ENCODE data around the gene TRAF3.
"Not testable (repeated sequence)": the region's sequence is repeated elsewhere in the genome, so short reads cannot be mapped to it uniquely, and the experiment has no call there.

TRAF3 gene

DNA sequence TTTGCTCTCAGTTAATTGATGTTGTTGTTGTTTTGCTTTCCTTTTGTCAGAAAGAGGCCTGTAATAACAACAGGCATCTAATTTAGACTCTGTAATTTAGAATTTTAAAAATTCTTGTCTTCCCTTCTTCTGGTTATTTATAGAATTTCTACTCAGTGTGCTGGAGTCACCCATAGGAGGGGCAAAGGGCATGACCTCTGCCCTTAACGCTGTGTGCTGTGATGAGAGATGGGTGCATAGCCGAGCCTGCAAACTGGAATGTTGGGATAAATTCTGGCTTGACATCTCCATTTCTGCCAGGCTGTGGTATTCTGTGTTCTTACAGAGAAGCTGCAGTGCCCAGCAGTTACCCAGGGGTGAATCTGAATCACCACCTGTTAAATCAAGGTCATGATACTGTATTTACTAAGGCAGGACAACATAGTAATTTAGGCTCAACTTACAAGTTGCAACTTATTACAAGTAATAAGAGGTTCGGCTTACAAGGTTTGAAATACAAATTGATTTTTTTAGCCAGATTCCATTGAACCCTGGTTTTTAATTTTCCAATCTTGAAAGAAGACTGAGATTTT lies 53.3 kb downstream of the TRAF3 start:
- no peak for DNase-seq

DNA sequence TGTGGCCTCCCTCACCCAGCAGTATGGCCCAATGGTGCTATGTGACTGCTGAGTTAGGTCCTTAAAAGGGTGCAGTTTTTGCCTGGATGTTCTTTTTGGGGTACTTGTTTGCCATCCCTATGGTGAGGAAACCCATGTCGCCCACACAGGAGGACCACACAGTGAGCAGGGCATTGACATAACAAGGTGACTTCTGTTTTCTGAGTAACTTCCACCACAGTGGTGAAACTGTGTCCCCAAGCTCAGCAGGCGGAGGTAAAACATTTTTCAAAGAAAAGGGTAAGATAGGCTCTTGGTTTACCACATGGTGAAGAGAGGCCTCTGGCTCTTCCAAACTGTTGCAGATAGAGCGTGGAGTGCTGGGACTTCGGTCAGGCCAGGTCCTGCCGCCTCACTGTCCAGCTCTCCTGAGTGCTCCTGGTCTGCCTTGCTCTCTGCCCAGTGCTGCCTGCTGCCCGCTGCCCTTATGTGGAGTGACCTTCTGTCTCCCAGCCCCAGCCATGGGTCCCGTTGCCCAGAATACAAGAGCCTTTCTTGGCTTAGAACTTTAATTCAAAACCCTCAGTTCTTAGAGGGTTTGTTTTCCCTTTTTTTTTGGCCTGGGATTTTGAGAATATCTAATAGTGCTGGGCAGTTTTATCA lies 54.0 kb downstream of the TRAF3 start:
- no peak for DNase-seq

DNA sequence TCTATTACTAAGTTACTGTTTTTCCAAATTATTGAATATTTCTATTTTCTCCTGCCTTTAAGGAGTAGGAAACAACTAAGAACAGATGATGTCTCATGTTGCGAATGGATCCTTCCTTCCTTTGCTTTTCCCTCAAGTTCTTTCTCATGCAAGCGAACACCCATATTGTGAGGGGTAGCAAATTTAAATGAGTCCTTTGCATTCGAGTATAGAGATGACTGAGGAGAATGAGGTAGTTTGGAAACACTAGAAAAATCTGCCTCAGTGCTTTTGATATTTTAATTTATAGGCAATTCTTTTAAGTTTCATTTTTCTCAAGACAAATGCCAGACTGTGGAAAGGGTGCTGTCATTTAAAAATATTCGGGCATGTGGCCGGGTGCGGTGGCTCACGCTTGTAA lies 56.1 kb downstream of the TRAF3 start:
- DNase-seq, result no peak

DNA sequence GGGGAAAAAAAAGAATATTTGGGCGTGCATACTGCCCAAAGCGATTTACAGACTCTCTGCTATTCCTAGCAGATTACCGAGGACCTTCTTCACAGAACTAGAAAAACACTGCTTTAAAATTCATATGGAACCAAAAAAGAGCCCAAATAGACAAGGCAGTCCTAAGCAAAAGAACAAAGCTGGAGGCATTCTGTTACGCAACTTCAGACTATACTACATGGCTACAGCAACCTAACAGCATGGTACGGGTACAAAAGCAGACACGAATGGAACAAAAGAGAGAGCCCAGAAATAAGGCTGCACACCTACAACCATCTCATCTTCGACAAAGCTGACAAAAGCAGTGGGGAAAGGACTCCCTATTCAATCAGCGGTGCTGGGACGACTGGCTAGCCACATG lies 56.7 kb downstream of the TRAF3 start:
- no peak for DNase-seq

DNA sequence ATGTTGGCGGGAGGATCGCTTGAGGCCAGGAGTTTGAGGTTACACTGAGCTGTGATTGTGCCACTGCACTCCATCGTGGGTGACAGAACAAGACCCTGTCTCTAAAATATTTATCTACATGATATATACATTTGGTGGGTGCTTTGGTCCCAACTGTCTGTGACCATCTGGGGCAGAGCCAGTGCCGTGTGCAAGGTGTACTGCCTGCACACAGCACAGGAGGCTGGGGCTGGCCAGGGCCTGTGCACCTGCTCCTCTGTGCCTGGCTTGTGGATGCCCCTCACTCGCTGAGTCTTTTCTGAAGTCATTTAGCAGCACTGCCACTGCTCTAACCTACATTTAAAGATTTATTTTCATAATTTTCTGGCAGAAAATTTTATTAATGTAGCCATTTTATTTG lies 58.7 kb downstream of the TRAF3 start:
- DNase-seq, result no peak

DNA sequence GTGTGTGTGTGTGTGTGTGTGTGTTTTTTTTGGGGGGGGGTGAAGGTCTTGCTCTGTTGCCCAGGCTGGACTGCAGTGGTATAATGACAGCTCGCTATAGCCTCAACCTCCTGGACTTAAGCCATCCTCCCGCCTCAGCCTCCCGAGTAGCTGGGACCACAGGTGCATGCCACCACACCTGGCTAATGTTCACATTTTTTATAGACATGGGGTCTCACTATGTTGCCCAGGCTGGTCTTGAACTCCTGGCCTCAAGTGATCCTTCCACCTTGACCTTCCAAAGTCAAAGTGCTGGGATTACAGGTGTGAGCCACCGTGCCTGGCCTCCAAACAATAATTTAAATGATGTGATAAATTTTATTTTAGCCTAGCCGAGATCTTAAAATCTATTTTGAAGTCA lies 59.9 kb downstream of the TRAF3 start:
- DNase-seq, result not testable (repeated sequence)

DNA sequence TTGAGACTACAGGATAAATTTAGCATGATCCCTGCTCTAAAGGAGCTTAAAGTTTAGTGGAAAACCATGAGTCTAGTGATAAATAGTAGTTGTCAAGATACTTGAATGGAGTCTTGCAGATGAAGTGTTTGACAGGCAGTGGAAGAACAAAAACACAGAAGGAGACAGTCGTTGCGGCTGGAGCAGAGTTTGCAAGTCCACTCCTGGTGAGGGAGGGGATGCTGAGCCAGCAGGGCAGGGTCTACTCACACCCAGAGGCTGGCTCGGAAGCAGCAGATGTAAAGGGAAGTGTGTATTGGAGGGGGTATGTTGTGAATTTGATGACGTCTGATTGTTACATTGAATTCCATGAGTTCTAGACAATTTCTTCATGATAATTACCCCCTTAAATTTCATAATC lies 61.3 kb downstream of the TRAF3 start:
- no peak for DNase-seq

DNA sequence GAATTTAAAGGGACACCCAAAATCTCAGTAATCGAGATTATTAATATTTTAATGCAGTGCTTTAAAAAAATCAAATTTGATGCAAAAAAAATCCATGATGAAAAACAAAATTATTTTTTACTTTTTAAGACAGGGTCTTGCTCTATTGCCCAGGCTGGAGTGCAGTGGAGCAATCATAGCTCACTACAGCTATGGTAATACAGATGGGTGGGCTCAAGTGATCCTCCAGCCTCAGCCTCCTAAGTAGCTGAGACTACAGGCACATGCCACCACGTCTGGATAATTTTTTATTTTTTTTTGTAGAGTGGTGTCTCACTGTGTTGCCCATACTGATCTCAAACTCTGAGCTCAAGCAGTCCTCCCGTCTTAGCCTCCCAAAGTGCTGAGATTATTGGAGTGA lies 62.9 kb downstream of the TRAF3 start:
- no peak for DNase-seq

DNA sequence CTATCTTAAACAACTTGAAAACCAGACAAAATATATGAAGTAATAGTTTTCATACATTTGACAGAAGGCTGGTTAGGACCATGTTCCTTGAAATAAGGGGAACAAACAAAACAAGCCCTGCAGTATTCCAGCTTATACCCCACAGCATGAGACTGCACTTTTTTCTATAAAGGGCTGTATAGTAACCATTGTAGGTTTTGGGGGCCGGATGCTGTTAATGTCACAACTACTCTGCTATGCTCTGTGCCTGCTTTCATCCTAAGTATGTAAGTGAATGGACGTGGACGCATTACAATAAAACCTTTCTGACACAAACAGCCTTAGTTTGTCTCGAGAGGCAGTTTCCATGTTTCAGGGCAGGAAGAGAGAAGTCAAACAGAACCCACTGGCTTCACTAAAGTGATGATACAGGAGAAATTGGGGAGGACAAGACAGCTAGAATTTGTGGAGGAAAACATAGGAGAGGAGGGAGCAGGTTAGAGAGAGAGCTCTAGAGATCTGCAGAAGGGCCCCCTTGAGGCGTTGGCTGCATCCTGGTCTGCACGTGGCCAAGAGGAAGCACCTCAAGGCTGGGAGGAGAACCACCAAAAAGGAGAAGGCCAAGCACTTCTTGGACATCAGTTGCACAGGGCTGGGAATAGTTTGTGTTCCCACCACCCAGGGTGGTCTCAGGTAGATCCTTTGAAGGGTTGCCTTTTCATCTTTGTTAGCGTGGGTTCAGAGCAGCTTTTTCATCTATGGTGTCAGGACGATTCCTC lies 63.7 kb downstream of the TRAF3 start:
- DNase-seq, result no peak

DNA sequence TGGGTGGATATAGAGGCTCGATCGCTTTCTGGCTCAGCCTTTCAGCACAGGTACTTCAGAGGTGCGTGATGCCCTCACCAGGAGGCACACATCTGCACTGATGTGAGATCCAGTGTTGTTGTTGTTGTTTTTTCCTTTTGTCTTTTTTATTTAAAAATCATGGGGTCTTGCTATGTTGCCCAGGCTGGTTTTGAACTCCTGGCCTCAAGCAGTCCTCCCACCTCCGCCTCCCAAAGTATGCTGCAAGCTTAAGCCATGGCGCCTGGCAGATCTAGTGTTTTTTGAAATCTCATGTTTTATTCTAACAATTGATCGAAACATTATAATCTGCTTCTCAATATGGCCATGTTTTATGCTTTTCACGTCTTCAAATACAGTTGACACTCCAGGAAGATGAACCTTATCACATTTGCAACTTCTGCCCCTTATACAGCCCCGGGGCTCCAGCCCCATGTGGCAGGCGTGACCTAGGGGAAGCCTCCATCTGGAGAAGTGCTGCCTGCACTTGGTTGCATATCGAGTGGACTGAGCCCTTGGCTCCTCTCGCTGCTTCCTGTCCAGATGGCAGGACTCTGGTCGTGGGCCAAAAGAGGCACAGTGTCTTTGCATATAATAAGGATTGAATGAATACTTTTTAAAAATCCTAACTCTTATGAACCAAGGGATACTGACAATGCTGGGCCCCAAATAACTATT lies 71.7 kb downstream of the TRAF3 start:
- DNase-seq, result peak; percentile 96

DNA sequence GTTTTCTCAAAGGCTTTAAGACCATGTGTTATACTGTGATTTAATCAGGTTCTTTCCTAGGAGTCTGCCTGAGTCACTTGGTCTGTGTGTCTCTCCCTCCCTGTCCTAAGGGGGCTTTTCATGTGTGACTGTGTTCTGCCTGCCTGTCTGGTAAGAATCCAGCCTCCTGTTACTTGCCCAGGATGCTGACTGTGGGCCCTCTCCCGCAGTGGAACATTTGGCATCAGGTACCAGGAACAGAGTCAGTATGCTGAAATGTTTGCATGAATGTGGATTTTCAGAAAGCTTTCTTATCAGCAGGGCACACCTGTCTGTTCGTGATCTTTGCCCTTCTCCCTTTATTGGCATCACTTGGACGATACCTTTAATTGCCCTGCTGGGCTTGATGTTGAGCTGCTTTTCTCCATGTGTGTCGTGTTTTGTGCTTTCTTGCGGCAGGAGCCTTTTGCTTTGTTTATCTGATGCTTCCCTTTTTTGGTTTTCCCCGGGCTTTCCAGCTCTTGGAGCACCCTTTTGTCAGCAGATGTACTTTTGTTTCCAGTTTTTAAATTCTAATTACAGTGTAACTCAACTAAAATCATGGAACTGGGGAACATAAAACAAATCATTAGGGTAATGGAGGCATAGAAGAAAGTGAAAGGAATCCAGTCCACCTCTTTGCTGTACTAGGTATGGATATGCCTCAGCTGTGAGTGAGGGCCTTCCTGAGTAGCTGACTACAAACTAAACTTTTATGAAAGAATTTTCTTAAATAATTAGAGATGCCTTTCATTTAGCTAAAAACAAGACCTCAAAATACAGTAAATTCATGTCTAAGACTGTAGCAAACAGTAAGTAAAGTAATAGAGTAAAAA lies 72.5 kb downstream of the TRAF3 start:
- peak; percentile 96 for DNase-seq

DNA sequence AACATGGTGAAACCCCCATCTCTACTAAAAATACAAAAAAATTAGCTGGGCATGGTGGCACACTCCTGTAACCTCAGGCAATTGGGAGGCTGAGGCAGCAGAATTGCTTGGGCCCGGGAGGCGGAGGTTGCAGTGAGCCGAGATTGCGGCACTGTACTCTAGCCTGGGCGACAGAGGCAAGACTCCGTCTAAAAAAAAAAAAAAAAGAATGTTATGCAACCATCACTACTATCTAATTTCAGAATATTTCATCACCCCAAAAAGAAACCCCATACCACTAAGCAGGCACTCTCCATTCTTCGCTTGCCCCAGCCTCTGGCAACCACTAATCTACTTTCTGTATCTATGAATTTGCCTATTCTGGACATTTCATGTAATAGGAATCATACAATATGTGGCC lies 76.4 kb downstream of the TRAF3 start:
- DNase-seq, result no peak

DNA sequence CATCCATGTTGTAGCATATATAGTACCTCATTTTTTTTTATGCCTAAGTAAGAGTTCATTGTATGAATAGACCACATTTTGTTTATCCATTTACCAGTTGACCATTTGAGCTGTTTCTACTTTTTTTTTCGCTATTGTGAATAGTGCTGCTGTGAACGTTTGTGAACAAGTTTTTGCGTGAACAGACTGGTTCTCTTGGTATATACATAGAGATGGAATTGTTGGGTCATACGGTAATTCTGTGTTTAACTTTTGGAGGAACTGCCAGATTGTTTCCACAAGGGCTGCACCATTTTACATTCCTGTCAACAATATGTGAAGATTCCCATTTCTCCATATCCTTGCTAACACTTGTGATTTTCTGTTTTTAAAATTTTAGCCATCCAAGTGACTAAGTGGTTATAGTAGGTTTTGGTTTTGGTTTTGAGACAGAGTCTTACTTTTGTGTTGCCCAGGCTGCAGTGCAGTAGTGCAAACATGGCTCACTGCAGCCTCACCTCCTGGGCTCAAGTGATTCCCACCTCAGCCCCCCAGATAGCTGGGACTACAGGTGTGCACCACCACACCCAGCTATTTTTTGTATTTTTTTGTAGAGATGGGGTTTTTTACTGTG lies 76.9 kb downstream of the TRAF3 start:
- no peak for DNase-seq

DNA sequence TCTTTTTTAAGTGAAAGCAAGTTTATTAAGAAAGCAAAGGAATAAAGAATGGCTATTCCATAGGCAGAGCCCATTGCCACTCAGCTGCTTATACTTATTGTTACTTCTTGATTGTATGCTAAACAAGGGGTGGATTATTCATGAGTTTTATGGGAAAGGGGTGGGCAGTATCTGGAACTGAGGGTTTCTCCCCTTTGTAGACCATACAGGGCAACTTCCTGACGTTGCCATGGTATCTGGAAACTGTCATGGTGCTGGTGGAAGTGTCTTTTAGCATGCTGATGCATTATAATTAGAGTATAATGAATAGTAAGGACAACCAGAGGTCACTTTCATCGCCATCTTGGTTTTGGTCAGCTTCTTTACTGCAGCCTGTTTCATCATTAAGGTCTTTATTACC lies 78.9 kb downstream of the TRAF3 start:
- no peak for DNase-seq

DNA sequence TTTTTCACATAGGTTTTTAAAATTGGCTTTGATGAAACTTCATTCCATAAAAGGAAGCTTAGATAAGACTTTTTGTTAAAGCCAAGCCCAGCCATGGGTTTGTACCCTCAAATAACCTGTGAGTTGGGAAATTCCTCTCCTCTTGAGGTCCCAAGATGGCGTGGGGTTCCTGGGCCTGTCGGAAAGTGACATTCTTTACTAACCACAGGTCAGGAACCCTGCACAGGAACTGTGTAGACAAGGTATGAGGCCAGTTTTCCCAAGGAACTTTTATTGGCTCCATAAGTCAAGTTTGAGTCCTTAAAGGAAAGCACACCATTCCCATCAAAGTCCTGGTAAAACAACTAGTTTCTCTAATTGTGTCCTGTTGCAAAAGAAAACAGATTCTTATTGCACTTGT lies 80.2 kb downstream of the TRAF3 start:
- no peak for DNase-seq

DNA sequence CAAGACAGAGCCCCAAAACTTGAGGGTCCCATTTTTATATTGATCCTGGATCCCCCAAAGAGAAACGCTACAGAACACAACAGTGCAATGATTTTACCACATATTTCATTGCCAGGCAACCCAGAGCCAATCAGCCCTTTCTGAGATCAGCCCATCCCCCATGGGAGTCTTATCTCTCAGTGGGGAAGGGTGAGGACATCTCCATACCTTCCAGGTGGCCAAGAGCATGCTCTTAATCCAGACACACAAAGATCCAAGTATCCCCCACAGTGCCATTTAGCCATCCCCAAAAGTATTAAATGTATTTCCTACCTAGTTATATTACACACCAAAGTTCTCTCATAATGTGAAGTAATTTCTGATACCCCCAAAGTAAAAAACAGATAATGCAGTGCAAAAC lies 82.7 kb downstream of the TRAF3 start:
- DNase-seq, result no peak

DNA sequence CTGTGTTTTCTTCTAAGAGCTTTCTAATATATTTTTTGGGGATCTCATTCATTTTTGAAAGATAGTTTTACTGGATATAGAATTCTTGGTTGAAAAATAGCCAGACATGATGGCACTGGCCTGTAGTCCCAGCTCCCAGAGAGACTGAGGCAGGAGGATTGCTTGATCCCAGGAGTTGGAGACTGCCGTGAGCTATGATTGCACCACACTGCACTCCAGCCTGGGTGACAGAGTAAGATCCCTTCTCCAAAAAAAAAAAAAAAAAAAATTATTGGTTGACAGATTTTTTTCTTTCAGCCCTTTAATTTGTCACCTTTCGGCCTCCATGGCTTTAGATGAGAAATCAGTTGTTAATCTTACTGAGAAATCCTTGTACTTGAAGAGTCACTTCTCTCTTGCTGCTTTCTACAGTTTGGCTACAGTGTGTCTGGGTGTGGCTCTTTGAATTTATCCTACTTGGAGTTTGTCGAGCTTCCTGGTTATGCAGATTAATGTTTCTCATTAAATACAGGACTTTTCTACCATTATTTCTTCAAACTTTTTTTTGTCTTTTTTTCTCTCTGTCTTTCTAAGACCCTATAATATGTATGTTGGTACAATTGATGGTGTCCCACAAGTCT lies 85.0 kb downstream of the TRAF3 start:
- no peak for DNase-seq

DNA sequence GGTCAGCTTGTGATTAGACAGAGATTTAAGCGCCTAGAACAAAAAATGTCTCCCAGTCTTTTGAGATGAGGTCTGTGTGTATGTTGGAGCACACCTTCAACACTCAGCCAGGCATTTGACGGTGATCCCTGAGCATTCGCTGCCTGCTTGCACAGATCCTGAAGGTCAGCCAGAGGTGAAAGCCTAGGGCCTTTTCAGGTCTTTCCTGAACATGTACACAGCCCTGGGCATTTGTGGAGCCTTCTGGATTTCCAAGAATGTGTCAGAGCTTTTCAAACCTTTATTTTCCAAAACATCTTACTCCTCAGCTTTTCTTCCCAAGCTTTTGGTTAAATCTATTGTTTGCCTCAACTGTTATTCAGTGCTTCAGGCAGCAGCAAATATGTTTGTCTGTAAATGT lies 86.1 kb downstream of the TRAF3 start:
- no peak for DNase-seq

DNA sequence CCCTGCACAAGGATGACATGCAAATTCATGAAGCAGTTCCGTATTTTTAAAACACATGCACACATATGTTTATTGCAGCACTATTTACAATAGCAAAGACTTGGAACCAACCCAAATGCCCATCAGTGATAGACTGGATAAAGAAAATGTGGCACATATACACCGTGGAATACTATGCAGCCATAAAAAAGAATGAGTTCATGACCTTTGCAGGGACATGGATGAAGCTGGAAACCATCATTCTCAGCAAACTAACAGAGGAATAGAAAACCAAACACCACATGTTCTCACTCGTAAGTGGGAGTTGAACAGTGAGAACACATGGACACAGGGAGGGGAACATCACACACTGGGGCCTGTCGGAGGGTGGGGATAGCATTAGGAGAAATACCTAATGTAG lies 88.7 kb downstream of the TRAF3 start:
- not testable (repeated sequence) for DNase-seq

DNA sequence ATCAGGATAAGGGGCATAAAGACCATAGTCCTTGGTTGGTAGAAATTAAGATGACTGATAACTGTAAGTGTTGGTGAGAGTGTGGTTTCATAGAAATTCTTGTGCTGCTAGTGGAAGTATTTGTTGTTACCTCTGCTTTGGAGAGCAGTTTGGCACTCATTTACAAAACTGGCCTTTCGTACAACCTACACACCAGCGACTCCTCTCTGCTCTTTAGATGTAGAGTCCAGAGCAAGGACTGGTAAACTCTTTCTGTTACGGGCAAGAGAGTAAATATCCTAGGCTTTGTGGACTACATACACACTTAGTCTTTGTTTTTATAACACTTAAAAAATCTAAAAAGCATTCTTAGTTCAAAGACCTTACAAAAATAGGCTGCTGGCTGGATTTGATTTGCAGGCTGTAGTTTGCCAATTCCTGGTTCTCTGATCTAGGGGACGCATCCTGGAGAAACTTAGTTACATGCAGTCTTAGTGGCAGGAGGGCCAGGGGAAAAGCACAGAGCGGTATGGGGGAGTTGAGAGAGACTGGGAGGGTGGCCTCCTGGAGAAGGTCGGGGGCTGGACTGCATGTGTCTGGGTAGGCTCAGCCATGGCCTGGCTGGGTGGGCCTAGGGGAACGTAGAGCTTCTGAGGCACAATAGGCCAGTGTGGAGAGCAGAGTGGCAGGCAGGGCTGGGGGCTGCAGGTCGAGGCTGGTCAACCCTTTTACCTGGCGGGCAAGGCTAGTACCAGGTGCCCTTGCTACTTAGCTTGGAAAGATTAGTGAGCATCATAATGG lies 89.9 kb downstream of the TRAF3 start:
- no peak for DNase-seq

Data from DMS 273 treated with DMSO at 0.1 percent for 48 hours (cell line).